ENCODE measurements around the gene HSD17B4.
A peak's percentile ranks its signal among the peaks of the same experiment; 100 is the strongest.

DNA sequence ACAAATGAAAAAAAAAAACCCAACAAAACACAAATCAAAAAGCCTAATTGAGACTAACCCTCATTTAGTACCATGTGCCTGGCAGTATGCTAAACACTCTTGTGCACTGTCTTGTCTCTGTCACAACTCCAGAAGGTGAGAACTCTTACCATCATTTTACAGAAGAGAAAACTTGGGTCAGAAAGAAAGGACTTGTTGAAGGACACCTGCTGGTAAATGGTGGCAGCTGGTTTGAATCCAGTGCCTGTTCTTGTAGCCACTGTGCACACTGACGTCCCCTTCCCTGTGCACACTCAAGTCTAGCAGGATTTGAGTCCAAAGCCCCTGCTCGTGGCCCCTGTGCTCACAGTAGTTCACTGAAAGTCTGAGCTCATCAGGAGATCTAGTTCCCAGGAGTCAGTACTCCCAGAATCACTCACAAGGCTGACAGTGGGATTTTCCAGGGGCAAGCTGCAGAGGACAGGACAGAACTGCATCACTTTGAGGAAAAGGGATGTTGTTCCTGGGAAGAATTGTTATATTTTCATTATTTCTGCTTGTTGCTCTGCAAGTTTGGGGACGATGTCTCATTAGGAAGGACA, 43.0 kb upstream of the HSD17B4 start:
- TF ChIP-seq ZFP36 (IDR thresholded peaks at IDR 0.05; ENCODE audit: borderline replicate concordance, low read depth, low read length, partially characterized antibody) (no peak), CEBPB (IDR thresholded peaks at IDR 0.05; ENCODE audit: borderline replicate concordance, low read depth, low read length) (no peak), MYNN (CRISPR knock-in tag; IDR thresholded peaks at IDR 0.05; ENCODE audit: low read depth) (no peak), ZNF3 (CRISPR knock-in tag; IDR thresholded peaks at IDR 0.05) (no peak), GABPA (IDR thresholded peaks at IDR 0.05; ENCODE audit: low read depth, low read length) (no peak), GABPA (CRISPR knock-in tag; IDR thresholded peaks at IDR 0.05; ENCODE audit: low read depth) (no peak), ZNF143 (CRISPR knock-in tag; IDR thresholded peaks at IDR 0.05) (no peak), FOXP1 (IDR thresholded peaks at IDR 0.05) (no peak), FOXP1 (CRISPR knock-in tag; IDR thresholded peaks at IDR 0.05) (no peak), RAD51 (IDR thresholded peaks at IDR 0.05; ENCODE audit: borderline replicate concordance) (no peak), ZZZ3 (CRISPR knock-in tag; IDR thresholded peaks at IDR 0.05; ENCODE audit: borderline replicate concordance) (no peak)
- TF ChIP-seq, protein P1, sequence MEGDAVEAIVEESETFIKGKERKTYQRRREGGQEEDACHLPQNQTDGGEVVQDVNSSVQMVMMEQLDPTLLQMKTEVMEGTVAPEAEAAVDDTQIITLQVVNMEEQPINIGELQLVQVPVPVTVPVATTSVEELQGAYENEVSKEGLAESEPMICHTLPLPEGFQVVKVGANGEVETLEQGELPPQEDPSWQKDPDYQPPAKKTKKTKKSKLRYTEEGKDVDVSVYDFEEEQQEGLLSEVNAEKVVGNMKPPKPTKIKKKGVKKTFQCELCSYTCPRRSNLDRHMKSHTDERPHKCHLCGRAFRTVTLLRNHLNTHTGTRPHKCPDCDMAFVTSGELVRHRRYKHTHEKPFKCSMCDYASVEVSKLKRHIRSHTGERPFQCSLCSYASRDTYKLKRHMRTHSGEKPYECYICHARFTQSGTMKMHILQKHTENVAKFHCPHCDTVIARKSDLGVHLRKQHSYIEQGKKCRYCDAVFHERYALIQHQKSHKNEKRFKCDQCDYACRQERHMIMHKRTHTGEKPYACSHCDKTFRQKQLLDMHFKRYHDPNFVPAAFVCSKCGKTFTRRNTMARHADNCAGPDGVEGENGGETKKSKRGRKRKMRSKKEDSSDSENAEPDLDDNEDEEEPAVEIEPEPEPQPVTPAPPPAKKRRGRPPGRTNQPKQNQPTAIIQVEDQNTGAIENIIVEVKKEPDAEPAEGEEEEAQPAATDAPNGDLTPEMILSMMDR (CRISPR knock-in tag; IDR thresholded peaks at IDR 0.05) = peak; percentile 47
